ENCODE data around the gene PATJ. TPM values are rescaled to one million over a fixed set of nuclear protein-coding genes. Genes with fewer than 3 reads are reported as not detected.
"Not testable (repeated sequence)": the region's sequence is repeated elsewhere in the genome, so short reads cannot be mapped to it uniquely, and the experiment has no call there.

PATJ gene
- total RNA-seq, 1 donor from 2014 or later, result 131 TPM

- intact Hi-C loops (cut with DNase I), result no loop called here
- no peak for DNase-seq
- no peak for ATAC-seq (ENCODE audit: poor library complexity)
These were observed 66.7 kb downstream of the PATJ start for GRCh38 chr1:61808968-61809367.

- no peak for DNase-seq
- ATAC-seq (ENCODE audit: poor library complexity), result no peak
- intact Hi-C loops (cut with DNase I), result no loop called here
These were observed 70.6 kb downstream of the PATJ start for GRCh38 chr1:61812916-61813315.

- no peak for DNase-seq
- intact Hi-C loops (cut with DNase I), result no loop called here
- ATAC-seq (ENCODE audit: poor library complexity), result no peak
These were observed 73.9 kb downstream of the PATJ start for GRCh38 chr1:61816191-61816590.

- DNase-seq, result no peak
- peak; percentile 64 for ATAC-seq (ENCODE audit: poor library complexity)
- intact Hi-C loops (cut with DNase I), result no loop called here
These were observed 76.7 kb downstream of the PATJ start for GRCh38 chr1:61818992-61819391.

GRCh38 chr1:61819421-61819820, 77.1 kb downstream of the PATJ start:
- no peak for DNase-seq
- intact Hi-C loops (cut with DNase I), result no loop called here
- peak; percentile 18 for ATAC-seq (ENCODE audit: poor library complexity)

- ATAC-seq (ENCODE audit: poor library complexity) (no peak), DNase-seq (no peak)
- intact Hi-C loops (cut with DNase I), result no loop called here
These were observed 83.1 kb downstream of the PATJ start for GRCh38 chr1:61825393-61825792.

- intact Hi-C loops (cut with DNase I), result no loop called here
- ATAC-seq (ENCODE audit: poor library complexity) (no peak), DNase-seq (no peak)
These were observed 86.5 kb downstream of the PATJ start for GRCh38 chr1:61828805-61829204.

- intact Hi-C loops (cut with DNase I), result no loop called here
- peak; percentile 75 for ATAC-seq (ENCODE audit: poor library complexity)
- no peak for DNase-seq
These were observed 94.4 kb downstream of the PATJ start for GRCh38 chr1:61836649-61837048.

- intact Hi-C loops (cut with DNase I); ATAC-seq (ENCODE audit: poor library complexity); DNase-seq: not testable (repeated sequence)
These were observed 95.3 kb downstream of the PATJ start for GRCh38 chr1:61837607-61838006.

- no peak for DNase-seq
- intact Hi-C loops (cut with DNase I), result no loop called here
- no peak for ATAC-seq (ENCODE audit: poor library complexity)
These were observed 97.4 kb downstream of the PATJ start for GRCh38 chr1:61839679-61840078.

GRCh38 chr1:61842036-61842435, 99.8 kb downstream of the PATJ start:
- ATAC-seq (ENCODE audit: poor library complexity) (no peak), DNase-seq (no peak)
- intact Hi-C loops (cut with DNase I), result no loop called here

- no peak for DNase-seq
- intact Hi-C loops (cut with DNase I), result no loop called here
- ATAC-seq (ENCODE audit: poor library complexity), result no peak
These were observed 100.7 kb downstream of the PATJ start for GRCh38 chr1:61842863-61843514.

GRCh38 chr1:61844006-61844405, 101.7 kb downstream of the PATJ start:
- intact Hi-C loops (cut with DNase I), result no loop called here
- no peak for ATAC-seq (ENCODE audit: poor library complexity)
- DNase-seq, result no peak

GRCh38 chr1:61844664-61845063, 102.4 kb downstream of the PATJ start:
- intact Hi-C loops (cut with DNase I); DNase-seq; ATAC-seq (ENCODE audit: poor library complexity): not testable (repeated sequence)

- intact Hi-C loops (cut with DNase I), result loop anchor here (10.0 kb wide), 2 partner anchors 876 to 1876 kb away; no protein-coding TSS in a partner anchor
- DNase-seq (no peak), ATAC-seq (ENCODE audit: poor library complexity) (no peak)
These were observed 109.0 kb downstream of the PATJ start for GRCh38 chr1:61851235-61851634.

GRCh38 chr1:61851849-61852669, 109.8 kb downstream of the PATJ start:
- ATAC-seq (ENCODE audit: poor library complexity) (peak; percentile 87), DNase-seq (no peak)
- intact Hi-C loops (cut with DNase I), result loop anchor here (10.0 kb wide), 2 partner anchors 877 to 1877 kb away; no protein-coding TSS in a partner anchor

- intact Hi-C loops (cut with DNase I), result loop anchor here (10.0 kb wide), 2 partner anchors 878 to 1878 kb away; no protein-coding TSS in a partner anchor
- no peak for ATAC-seq (ENCODE audit: poor library complexity)
These were observed 110.4 kb downstream of the PATJ start for GRCh38 chr1:61852670-61853015.

GRCh38 chr1:61853583-61853982, 111.3 kb downstream of the PATJ start:
- DNase-seq, result no peak
- peak; percentile 47 for ATAC-seq (ENCODE audit: poor library complexity)
- intact Hi-C loops (cut with DNase I), result loop anchor here (10.0 kb wide), 2 partner anchors 879 to 1879 kb away; no protein-coding TSS in a partner anchor

More at GRCh38 chr1:61852670-61853015, 110.4 kb downstream of the PATJ start:
- no peak for DNase-seq

GRCh38 chr1:61864489-61864888, 122.2 kb downstream of the PATJ start:
- ATAC-seq (ENCODE audit: poor library complexity) (no peak), DNase-seq (no peak)
- intact Hi-C loops (cut with DNase I), result no loop called here

- intact Hi-C loops (cut with DNase I), result no loop called here
These were observed 123.5 kb downstream of the PATJ start for GRCh38 chr1:61865646-61866220.

More at GRCh38 chr1:61865646-61866220, 123.5 kb downstream of the PATJ start:
- peak; percentile 77 for ATAC-seq (ENCODE audit: poor library complexity)
- DNase-seq, result no peak
